ENCODE measurements around the gene TGM6.

DNA sequence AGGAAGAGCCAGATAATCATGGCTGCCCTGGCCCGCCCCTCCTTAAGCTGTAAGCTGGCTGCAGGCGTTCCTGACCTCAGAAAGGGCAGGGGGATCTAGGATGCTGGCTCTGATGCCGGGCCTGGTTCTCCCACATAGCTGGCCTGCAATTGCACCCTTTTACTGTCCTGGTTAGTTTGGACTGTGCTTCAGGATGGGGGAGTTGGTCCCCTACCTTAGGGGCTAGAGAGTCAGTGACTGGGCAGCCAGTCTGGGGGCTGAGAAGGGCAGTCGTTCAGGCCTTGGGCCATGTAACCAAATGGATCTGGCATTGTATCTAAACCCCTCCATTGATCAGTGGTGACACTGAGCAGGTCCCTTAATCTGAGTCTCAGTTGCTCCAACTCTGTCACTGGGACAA lies 44.2 kb upstream of the TGM6 start:
- TF ChIP-seq, protein P1, sequence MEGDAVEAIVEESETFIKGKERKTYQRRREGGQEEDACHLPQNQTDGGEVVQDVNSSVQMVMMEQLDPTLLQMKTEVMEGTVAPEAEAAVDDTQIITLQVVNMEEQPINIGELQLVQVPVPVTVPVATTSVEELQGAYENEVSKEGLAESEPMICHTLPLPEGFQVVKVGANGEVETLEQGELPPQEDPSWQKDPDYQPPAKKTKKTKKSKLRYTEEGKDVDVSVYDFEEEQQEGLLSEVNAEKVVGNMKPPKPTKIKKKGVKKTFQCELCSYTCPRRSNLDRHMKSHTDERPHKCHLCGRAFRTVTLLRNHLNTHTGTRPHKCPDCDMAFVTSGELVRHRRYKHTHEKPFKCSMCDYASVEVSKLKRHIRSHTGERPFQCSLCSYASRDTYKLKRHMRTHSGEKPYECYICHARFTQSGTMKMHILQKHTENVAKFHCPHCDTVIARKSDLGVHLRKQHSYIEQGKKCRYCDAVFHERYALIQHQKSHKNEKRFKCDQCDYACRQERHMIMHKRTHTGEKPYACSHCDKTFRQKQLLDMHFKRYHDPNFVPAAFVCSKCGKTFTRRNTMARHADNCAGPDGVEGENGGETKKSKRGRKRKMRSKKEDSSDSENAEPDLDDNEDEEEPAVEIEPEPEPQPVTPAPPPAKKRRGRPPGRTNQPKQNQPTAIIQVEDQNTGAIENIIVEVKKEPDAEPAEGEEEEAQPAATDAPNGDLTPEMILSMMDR (IDR thresholded peaks at IDR 0.05), result no peak
- TF ChIP-seq POLR2A (IDR thresholded peaks at IDR 0.05), result no peak
